Smooth muscle cell of the brain vasculature (primary cell): Measurements from ENCODE around the gene CYTH1.

Experiments used
- DNase-seq: peaks from one replicate; pipeline ENCODE4 v3.0.0-alpha.2; 2012; ENCODE audit warnings: low read depth, low spot score

The CYTH1 gene

GRCh38 chr17:78670850-78671725 is 111.0 kb downstream of the CYTH1 start:
- no peak for DNase-seq

- no peak for DNase-seq
Measured at GRCh38 chr17:78669975-78670518, 112.0 kb downstream of the CYTH1 start.

GRCh38 chr17:78669256-78669974 is 112.7 kb downstream of the CYTH1 start:
- DNase-seq, result no peak

GRCh38 chr17:78668847-78669246 is 113.2 kb downstream of the CYTH1 start:
- DNase-seq, result no peak

GRCh38 chr17:78667741-78668640 is 114.1 kb downstream of the CYTH1 start:
- DNase-seq, result no peak

GRCh38 chr17:78667091-78667490 is 115.0 kb downstream of the CYTH1 start:
- DNase-seq, result no peak

GRCh38 chr17:78665952-78666920 is 115.8 kb downstream of the CYTH1 start:
- DNase-seq, result no peak

- DNase-seq, result no peak
Measured at GRCh38 chr17:78665387-78665951, 116.6 kb downstream of the CYTH1 start.

- no peak for DNase-seq
Measured at GRCh38 chr17:78664476-78665386, 117.3 kb downstream of the CYTH1 start.

GRCh38 chr17:78661093-78661770 is 120.8 kb downstream of the CYTH1 start:
- DNase-seq, result no peak

GRCh38 chr17:78659546-78659945 is 122.5 kb downstream of the CYTH1 start:
- DNase-seq, result no peak

- DNase-seq, result peak; percentile 46
Measured at GRCh38 chr17:78658281-78658785, 123.7 kb downstream of the CYTH1 start.

GRCh38 chr17:78655251-78655940 is 126.7 kb downstream of the CYTH1 start:
- no peak for DNase-seq

GRCh38 chr17:78654325-78654724 is 127.7 kb downstream of the CYTH1 start:
- DNase-seq, result no peak

GRCh38 chr17:78653382-78653781 is 128.7 kb downstream of the CYTH1 start:
- DNase-seq, result no peak

GRCh38 chr17:78652913-78653312 is 129.2 kb downstream of the CYTH1 start:
- no peak for DNase-seq

- DNase-seq, result no peak
Measured at GRCh38 chr17:78652024-78652423, 130.0 kb downstream of the CYTH1 start.

GRCh38 chr17:78651554-78651953 is 130.5 kb downstream of the CYTH1 start:
- DNase-seq, result no peak
